Amygdala (tissue), 56 donors: ENCODE data around the gene S1PR4.
A peak's percentile ranks its signal among the peaks of the same experiment; 100 is the strongest.
"Not testable (repeated sequence)": the region's sequence is repeated elsewhere in the genome, so short reads cannot be mapped to it uniquely, and the experiment has no call there.

Source experiments
- DNase-seq, 56 donors: peaks; one replicate each; lab custom pipeline; 2025; lab: John Stamatoyannopoulos, UW

S1PR4 gene

GRCh38 chr19:3151563-3152418, 26.8 kb upstream of the S1PR4 start:
- no peak for DNase-seq

DNA sequence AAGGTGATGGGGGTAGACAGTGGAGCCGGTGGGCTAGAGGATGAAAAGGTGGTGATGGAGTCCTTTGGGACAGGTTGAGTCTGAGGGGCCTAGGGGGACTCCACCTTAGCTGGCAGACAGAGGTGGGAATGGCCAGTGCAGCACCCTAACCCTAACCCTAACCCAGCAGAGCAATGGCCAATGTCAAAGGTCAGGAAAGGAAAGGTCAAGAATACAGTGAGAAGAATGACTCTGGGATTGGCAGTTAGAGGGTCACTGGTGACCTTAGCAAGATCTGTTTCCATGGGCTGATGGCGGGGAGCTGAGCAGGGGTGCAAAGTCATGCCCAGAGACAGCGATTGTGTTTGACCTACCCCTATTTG, 26.2 kb upstream of the S1PR4 start:
- DNase-seq = no peak

GRCh38 chr19:3153286-3154230, 25.0 kb upstream of the S1PR4 start:
- DNase-seq = no peak

- DNase-seq = not testable (repeated sequence)
Observed at GRCh38 chr19:3154447-3154846, 24.1 kb upstream of the S1PR4 start.

DNA sequence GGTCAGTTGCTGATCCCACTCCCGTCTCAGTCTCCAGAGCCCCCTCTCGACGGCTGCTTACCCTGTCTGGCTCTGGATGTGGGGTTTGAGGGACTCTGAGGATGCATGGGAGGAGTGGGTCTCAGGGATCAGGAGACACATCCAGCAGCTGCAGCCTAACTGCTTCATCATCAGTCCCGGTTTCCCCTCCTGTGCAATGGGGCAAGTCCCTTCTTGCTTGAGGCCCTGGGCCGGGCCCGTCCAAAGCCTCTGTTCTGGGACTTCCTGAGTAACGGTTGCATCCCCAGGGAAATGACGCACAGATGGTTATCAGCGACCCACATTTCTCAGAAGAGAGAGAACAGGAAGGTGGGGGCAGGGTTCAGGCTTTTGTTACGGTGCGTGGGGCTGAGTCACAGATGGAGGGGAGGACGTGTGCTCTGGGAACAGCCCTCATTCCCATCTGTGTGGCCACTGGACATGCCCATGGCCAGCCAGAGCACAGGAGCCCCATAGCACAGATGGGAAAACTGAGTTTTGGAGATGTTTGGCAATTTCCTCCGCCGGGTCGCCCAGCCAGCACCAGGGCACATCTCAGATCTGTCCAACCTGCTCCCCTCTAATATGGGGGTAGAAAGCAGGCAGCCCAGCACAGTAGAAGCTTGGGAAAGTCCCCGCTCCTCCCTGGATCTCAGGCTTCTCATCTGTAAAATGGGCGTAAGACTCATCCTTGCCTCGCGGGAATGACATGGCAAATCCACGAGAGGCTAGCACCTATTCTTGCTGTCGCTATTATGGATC, 23.4 kb upstream of the S1PR4 start:
- no peak for DNase-seq

DNA sequence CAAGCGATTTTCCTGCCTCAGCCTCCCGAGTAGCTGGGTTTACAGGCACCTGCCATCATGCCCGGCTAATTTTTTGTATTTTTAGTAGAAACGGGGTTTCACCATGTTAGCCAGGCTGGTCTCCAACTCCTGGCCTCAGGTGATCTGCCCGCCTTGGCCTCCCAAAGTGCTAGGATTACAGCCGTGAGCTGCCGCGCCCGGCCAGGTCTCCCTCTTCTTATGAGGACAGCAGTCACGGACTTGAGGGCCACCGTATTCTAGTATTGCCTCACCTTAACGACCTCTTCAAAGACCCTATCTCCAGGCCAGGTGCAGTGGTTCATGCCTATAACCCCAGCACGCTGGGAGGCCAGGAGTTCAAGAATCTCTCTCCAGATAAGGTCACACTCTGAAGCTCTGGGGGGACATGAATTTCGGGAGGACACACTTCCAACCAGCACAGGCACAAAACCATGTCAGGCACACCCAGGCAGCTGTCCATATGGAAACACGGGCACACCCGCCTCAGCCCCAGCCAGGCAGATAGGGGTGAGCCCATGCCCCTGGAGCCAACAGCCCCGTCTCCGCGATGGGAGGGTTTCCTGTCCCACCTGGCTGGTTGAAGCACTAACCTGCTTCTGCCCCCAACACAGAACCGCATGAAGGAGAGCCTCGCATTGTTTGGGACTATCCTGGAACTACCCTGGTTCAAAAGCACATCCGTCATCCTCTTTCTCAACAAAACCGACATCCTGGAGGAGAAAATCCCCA, 21.3 kb upstream of the S1PR4 start:
- no peak for DNase-seq

GRCh38 chr19:3159565-3159964, 19.0 kb upstream of the S1PR4 start:
- DNase-seq = no peak

GRCh38 chr19:3160219-3160618, 18.4 kb upstream of the S1PR4 start:
- no peak for DNase-seq

DNA sequence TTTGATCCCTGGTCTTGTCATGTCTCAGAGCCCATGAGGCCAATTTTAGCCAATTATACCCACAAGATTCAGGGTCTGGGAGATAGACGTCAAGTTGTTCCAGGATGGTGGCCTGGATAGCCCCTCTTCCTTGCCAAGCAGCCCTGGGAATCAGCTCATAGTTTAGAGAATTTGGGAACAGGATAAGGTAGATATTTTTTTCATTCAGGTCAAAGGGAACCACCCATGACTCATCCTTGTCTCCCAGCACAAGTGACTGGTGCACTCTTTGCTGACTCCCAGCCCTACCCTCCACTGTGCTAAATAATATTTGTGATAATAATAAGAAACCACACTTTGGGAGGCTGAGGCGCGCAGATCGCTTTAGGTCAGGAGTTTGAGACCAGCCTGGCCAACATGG, 17.1 kb upstream of the S1PR4 start:
- DNase-seq = no peak

- no peak for DNase-seq
Observed at GRCh38 chr19:3162418-3163229, 15.9 kb upstream of the S1PR4 start.

DNA sequence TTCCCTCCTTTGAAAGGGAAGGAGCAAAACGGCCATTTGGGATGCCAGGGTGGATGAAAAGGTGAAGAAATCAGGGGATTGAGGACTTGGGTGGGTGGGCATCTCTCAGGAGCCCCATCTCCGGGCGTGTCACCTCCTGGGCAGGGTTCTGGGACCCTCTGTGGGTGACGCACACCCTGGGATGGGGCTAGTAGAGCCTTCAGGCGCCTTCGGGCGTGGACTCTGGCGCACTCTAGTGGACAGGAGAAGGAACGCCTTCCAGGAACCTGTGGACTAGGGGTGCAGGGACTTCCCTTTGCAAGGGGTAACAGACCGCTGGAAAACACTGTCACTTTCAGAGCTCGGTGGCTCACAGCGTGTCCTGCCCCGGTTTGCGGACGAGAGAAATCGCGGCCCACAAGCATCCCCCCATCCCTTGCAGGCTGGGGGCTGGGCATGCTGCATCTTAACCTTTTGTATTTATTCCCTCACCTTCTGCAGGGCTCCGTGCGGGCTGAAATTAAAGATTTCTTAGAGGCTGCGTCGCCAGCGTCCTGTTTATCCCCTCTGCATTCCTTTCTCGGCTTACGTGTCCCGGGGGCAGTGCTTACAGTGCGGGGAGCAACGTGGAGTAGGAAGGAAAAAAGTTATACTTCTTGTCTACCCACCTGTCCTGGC, 15.2 kb upstream of the S1PR4 start:
- peak in 37 of 56 donors; percentile 2 to 60 (median 23) for DNase-seq

DNA sequence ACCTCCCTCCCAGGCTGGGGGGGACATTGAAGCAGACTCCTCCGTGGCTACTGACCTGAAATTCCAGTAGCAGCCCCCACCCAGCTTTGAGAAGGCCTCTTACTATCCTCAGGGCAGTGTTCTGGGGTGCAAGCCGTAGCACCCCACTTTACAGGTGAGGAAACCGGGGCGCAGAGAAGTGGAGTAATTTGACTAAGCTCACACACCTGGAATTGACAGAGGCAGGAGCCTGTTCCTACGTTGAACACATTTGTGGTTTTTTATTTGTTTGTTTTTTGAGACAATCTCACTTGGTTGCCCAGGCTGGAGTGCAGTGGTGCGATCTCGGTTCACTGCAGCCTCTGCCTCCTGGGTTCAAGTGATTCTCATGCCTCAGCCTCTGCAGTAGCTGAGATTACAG, 14.6 kb upstream of the S1PR4 start:
- DNase-seq = no peak

DNA sequence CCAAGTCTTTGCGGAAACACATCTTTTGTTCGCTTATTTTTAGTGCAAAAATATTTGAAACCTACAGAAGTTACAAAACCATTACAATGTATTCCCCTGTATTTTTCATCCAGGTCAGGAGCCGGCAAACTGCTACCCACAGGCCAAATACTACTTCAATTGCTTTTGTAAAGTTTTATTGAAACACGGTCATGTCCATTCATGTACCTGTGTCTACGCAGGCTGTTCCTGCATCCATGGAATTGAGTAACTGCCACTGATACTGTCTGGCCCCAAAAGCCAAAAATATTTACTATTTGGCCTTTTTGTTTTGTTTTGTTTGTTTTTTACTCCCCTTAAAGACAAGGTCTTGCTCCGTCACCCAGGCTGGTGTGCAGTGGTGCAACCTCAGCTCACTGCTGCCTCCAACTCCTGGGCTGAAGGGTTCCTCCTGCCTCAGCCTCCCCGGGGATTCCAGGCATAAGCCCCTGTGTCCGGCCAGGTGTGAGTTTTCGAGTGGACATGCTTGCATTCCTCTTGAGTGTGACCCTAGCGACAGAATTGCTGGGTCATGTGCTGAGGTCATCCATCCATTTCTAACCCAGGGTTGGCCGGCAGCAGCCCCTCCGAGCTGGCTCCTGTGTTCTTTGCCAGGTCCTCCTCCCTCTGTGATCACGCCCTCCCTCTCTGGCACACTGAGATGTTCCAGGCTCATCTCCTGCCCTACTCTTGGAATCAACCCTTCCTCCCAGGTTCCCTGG, 10.9 kb upstream of the S1PR4 start:
- no peak for DNase-seq

- DNase-seq = no peak
Observed at GRCh38 chr19:3171894-3172672, 6.5 kb upstream of the S1PR4 start.

- DNase-seq = not testable (repeated sequence)
Observed at GRCh38 chr19:3172673-3173000, 5.9 kb upstream of the S1PR4 start.

DNA sequence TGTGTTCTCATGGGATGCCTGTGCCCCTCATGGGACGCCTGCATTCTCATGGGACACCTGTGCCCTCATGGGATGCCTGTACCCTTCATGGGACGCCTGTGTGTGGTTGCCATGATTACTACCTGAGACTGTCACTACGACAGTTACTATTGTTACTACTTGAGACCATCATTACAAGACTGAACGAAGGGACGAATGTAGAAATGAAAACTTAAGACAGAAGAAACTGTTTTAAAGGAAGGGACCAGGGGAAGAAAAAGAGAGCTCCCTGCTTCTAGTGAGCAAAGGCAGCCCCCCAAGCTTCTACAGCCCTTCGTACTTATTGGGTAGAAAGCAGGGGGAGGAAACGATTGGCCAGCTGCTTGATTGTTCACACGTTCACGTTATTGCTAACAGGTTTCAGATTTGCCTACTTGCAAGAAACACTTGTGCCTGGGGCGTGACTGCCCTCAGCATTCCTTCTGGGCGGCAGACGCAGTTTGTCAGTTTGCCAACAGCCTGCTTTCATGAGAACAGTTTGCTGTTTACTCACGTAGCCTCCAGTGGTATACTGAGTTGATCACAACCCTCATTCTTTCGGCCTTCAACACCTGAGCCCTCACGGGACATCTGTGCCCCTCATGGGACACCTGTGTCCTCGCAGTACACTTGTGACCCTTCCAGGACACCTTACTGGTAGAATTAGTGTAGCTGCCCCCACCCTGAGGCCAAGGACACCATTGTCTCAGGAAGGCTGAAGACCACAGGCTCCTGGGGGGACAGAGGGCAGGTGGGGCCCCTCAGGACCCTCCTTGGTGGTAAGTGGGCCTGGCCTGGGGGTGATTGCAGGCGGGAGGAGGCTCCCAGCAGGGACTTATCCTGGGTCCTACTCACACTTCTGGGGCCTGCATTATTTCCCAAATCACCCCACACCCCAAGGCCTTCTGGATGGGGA, 2.5 kb upstream of the S1PR4 start:
- no peak for DNase-seq
